GM19043 (cell line): ENCODE data around the gene ENPEP.

Experiments used
- ATAC-seq: cut with Tn5 transposase; IDR thresholded peaks from one replicate; pipeline ENCODE4 v1.9.1; 2021; ENCODE audit warnings: low read depth; ENCODE audit not compliant: unreplicated experiment

The ENPEP gene

GRCh38 chr4:110589297-110589696 is 113.3 kb downstream of the ENPEP start:
- ATAC-seq = no peak

GRCh38 chr4:110595583-110595982 is 119.6 kb downstream of the ENPEP start:
- no peak for ATAC-seq

DNA sequence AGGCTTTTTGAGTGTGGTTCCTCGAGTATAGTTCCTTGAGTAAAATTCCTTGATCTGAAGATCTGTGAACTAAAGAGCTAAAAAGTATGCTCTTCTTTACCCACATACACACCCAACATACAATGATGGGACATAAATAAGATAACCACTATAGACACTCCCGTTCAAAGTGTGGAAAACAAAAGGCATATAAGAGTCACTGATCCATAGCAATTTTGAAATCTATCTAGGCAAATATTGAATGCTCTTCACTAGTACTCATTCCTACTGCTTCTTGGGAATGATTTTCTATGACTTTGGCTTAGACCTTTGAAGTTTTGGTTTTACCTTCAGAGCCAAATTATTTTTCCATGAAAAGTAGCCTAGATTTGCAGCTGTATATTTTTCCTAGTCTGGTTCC is 120.5 kb downstream of the ENPEP start:
- no peak for ATAC-seq

- ATAC-seq = no peak
Measured at GRCh38 chr4:110597582-110597981, 121.6 kb downstream of the ENPEP start.

DNA sequence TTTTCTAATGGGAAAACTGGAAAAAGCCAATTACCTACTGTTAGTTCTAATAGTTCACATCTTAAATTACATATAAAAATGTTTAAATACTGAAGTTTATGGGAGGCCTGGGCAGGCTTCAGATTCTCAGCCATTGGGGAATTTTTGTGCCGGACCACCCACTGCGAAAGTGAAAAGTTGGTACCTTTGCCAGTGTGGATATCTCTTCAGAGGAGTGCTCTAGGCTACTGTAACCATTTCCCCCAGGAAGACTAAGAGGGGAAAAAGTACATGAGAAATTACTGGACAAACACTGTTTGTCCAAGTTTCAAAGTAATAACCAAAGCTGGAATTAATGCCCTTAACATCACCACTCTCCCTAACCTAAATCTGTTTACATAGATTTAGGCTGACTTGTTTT is 126.1 kb downstream of the ENPEP start:
- ATAC-seq = no peak

DNA sequence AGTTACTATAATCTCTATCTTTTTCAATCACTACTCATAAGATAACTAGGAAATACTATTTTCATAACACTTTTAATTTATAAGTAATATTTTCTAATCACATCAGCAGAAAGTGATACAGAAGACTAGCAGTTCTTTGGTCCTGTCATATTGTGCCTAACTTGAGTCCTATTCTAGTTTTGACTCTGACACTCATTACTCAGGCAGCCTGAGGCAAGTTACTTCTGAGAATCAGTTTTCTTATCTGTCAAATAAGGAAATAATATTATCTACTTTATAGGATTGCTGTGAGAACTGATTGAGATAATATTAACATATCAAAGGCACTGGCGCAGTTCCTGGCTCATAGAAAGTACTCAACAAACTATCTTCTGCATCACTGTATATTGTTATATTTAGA is 129.1 kb downstream of the ENPEP start:
- no peak for ATAC-seq

DNA sequence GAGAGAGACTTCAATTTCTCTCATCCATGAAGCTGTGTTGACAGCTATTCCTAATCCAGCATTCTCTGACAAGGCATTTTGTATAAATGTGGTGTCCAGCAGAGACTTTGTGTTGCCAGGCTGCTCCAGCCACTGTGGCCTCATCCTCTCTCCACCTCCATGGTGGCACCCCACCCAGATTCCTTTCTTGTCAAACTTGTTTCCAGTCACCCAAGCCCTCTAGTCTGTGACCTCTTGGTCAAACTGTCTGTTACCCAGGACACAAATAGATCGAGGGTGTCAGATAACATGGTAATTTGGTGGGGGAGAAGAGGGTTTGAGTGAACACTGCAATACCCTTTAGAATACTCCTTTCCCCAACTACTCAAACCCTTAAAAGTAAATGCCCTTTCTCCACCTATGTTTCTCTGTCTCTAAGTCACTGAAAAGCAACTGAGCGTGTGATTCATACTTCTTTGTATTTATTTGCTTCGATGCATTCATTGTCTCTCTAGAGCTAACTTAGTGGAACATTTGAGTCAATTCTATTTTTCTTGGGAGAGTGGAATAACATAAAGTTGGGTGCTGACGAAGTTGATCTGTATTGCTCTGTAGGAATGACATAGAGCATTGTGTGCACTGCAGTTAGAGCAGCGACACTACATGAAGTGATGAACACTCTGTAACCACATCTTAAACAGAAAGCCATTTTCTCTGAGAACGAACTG is 133.2 kb downstream of the ENPEP start:
- ATAC-seq = no peak

DNA sequence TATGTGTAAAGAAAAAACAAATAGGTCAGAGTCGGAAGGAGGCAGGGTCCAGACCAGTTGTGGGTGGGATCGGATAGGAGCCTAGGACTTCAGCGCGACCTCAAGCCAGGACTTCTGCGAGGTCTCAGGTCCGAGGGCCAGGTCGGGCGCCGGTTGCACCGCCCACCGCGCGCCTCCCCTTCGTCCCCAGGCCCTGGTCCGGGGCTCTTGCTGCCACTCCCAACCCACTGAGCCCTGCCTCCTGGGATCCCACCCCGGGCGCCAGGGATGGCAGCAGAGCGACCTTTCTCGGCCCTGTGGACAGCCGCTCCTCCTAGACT is 134.6 kb downstream of the ENPEP start:
- no peak for ATAC-seq

DNA sequence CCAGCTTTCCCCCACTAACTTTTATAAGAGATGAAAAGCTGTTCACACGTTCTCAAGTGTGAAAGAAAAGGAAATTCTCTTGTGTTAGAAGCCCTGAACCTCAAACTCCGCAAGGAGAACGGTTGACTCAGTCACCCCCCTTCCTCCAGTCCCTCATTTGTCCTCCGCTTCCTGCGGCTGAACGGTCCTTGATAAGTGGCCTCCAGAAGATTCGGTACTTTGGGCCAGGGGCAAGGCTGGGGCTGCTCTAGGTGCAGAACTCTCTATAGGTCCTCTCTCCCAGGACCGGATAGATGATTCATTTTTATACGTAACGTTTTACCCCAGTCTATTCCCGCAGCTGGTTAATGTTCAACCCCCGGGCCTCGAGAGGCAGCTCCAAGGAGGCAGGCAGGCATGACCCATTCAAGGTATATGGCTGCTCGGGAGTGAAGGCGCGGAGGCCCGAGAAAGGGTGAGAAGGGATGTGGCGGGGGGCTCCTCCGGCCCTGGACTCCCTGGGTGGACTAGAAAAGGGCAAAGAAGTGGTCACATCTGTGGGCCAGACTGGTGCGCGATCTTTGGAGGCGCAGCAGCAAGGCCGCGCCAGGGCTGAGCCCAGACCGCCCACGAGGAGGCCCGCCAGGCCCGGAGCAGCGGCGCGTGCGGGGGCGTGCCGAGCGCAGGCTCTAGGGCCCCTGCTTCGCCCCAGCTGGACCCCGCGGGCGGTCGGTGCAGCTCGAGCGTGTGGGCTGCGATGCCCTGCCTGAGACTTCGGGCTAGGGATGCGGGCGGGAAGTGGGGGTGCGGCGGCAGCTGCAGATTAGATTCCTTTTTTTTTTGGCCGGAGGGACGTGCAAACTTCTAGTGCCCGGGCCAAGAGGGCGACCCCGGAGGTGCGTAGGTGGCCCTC is 135.2 kb downstream of the ENPEP start:
- ATAC-seq = peak; percentile 84

GRCh38 chr4:110611968-110612447 is 136.1 kb downstream of the ENPEP start:
- no peak for ATAC-seq

- no peak for ATAC-seq
Measured at GRCh38 chr4:110612631-110613269, 136.8 kb downstream of the ENPEP start.

- ATAC-seq = no peak
Measured at GRCh38 chr4:110613745-110614144, 137.8 kb downstream of the ENPEP start.

DNA sequence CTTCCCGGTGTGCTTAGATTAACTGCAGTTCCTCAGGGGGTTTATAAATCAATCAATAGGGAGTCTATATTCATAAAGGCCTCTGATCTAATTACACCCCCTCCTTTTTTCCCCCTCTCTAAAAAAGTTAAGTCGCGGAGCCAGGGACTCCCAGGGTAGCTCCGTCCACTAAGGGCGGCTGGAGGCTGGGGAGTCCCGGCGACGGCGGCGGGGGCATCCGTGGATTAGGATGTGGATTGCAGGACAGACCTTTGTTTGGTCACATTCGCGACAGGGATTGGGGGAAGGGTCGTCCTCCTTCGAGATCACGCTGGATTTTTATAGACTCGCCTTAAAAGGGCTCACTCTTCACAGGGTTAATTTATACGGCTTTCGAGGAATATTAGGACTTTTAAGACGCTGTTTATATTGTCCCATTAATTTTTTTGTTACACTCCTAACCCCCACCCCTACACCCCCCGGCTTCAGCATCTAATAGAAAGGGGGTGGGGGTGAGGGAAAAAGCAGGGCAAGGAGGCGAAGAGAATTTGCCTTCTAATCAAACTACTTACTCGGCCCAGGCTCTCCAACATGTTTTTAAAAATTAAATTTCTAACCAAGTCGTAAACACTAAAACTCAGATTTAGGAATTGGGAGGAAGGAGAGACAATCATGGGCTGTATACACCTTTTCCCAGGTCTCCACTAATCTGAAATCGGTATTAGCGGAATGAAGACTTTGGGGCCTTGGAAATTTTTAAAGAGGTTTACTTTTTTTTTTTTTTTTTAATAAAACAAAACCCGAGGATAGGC is 138.4 kb downstream of the ENPEP start:
- ATAC-seq = no peak
